CD14-positive monocyte (primary cell): Measurements from ENCODE around the gene DLGAP4. TPM values are rescaled to one million over a fixed set of nuclear protein-coding genes. Genes with fewer than 3 reads are reported as not detected.

Experiments
- DNase-seq, 3 donors: peaks; one replicate each; pipeline ENCODE4 v3.0.0-alpha.2; 2011 to 2022
- H2AFZ ChIP-seq: 2 replicates; pipeline ENCODE4 v1.6.0; 2012; ENCODE audit warnings: mild to moderate bottlenecking, low read depth, low read length, inconsistent platforms; ENCODE audit not compliant: insufficient read depth, poor library complexity, severe bottlenecking
- H3K27ac ChIP-seq, 2 donors: 1 replicate in 1 of 2; 2 replicates in 1 of 2; pipeline ENCODE4 v1.5.1; 2012 to 2013; ENCODE audit warnings: low read length in 2 of 2, control low read depth in 1 of 2, inconsistent platforms in 1 of 2, low read depth in 1 of 2, mild to moderate bottlenecking in 1 of 2
- H3K27me3 ChIP-seq, 2 donors: one replicate each; pipeline versions ENCODE4 v1.6.0 to v1.6.1; 2011 to 2013; ENCODE audit warnings: low read length in 2 of 2; ENCODE audit not compliant: control insufficient read depth in 2 of 2, insufficient read depth in 2 of 2
- H3K36me3 ChIP-seq, 2 donors: replicated peaks in 1 of 2; 1 replicate in 1 of 2; 2 replicates in 1 of 2; pipeline versions ENCODE4 v1.5.1 to v1.6.1; 2012 to 2013; ENCODE audit warnings: low read length in 2 of 2, control low read depth in 1 of 2, inconsistent platforms in 1 of 2, mild to moderate bottlenecking in 1 of 2; ENCODE audit not compliant: insufficient read depth in 2 of 2, control insufficient read depth in 1 of 2
- H3K4me1 ChIP-seq, 2 donors: 1 replicate in 1 of 2; 2 replicates in 1 of 2; pipeline versions ENCODE4 v1.5.1 to v1.6.1; 2012 to 2013; ENCODE audit warnings: low read length in 2 of 2, control low read depth in 1 of 2, inconsistent platforms in 1 of 2, mild to moderate bottlenecking in 1 of 2, moderate library complexity in 1 of 2; ENCODE audit not compliant: insufficient read depth in 2 of 2, control insufficient read depth in 1 of 2
- H3K4me2 ChIP-seq: replicated peaks from 2 replicates; pipeline ENCODE3; 2012; ENCODE audit warnings: low read length, moderate library complexity, mild to moderate bottlenecking; ENCODE audit not compliant: poor library complexity, severe bottlenecking; ENCODE audit errors: extremely low read depth
- H3K4me3 ChIP-seq, 3 experiments: fragments of 200-600 bp in 1 of 3; sonication (generic) in 1 of 3; replicated peaks in 1 of 3; 1 replicate in 2 of 3; 2 replicates in 1 of 3; pipeline ENCODE4 v1.5.1; 2011 to 2013; ENCODE audit warnings: low read length in 3 of 3, mild to moderate bottlenecking in 3 of 3, control low read depth in 2 of 3, low read depth in 2 of 3, inconsistent platforms in 1 of 3, moderate library complexity in 1 of 3
- H3K79me2 ChIP-seq: 2 replicates; pipeline ENCODE4 v1.6.0; 2012; ENCODE audit warnings: mild to moderate bottlenecking, control low read depth, inconsistent platforms, low read length, moderate library complexity; ENCODE audit not compliant: insufficient read depth
- H3K9ac ChIP-seq: 2 replicates; pipeline ENCODE4 v1.6.0; 2017; ENCODE audit warnings: low read length, mild to moderate bottlenecking; ENCODE audit not compliant: insufficient read depth, poor library complexity, severe bottlenecking
- H3K9me3 ChIP-seq, 2 donors: replicated peaks in 1 of 2; 1 replicate in 1 of 2; 2 replicates in 1 of 2; pipeline versions ENCODE4 v1.5.1 to v1.6.1; 2012 to 2013; ENCODE audit warnings: low read length in 2 of 2, control low read depth in 1 of 2; ENCODE audit not compliant: control insufficient read depth in 1 of 2, insufficient read depth in 1 of 2
- H4K20me1 ChIP-seq: 2 replicates; pipeline ENCODE4 v1.6.0; 2012; ENCODE audit warnings: mild to moderate bottlenecking, low read length, control low read depth, moderate library complexity; ENCODE audit not compliant: insufficient read depth
- H3K27ac Mint-ChIP-seq, 7 donors: one replicate each; pipeline ENCODE4 v1.8.0; 2020; ENCODE audit warnings: mild to moderate bottlenecking in 7 of 7, mixed read lengths in 7 of 7, moderate library complexity in 6 of 7, inconsistent platforms in 2 of 7
- H3K27me3 Mint-ChIP-seq, 3 donors: one replicate each; pipeline ENCODE4 v1.8.0; 2021 to 2022; ENCODE audit warnings: low read depth in 3 of 3, mild to moderate bottlenecking in 3 of 3, mixed read lengths in 3 of 3, moderate library complexity in 3 of 3, inconsistent platforms in 1 of 3
- H3K36me3 Mint-ChIP-seq, 2 donors: one replicate each; pipeline ENCODE4 v1.8.0; 2020; ENCODE audit warnings: mixed read lengths in 2 of 2, inconsistent platforms in 1 of 2, mild to moderate bottlenecking in 1 of 2
- H3K4me1 Mint-ChIP-seq: one replicate; pipeline ENCODE4 v1.8.0; 2020; ENCODE audit warnings: mild to moderate bottlenecking, mixed read lengths
- H3K4me3 Mint-ChIP-seq, 2 donors: one replicate each; pipeline ENCODE4 v1.8.0; 2020; ENCODE audit warnings: mild to moderate bottlenecking in 2 of 2, mixed read lengths in 2 of 2, moderate library complexity in 1 of 2
- H3K9me3 Mint-ChIP-seq, 7 donors: one replicate each; pipeline ENCODE4 v1.8.0; 2020 to 2022; ENCODE audit warnings: mixed read lengths in 7 of 7, mild to moderate bottlenecking in 6 of 7, moderate library complexity in 6 of 7, inconsistent platforms in 2 of 7
- CTCF ChIP-seq: fragments of 200-600 bp; IDR thresholded peaks from one replicate; pipeline ENCODE4 v1.8.0; 2022; ENCODE audit warnings: antibody characterized with exemption, mild to moderate bottlenecking
- WGBS: methylation state at CpG from one replicate; pipeline ENCODE4 v1.1.5; 2013; ENCODE audit warnings: missing lambda C conversion rate; ENCODE audit not compliant: insufficient coverage; 5-methylcytosine and 5-hydroxymethylcytosine counted together
- intact Hi-C, 2 donors: fragments of 100-400 bp; cut with micrococcal nuclease; formaldehyde crosslinking; loops; one replicate each; pipeline versions ENCODE4 v1.15.0 to v1.15.1; 2023
- polyA plus RNA-seq, 3 donors: library from polyadenylated mRNA; depleted of rRNA in 1 of 3; unstranded in 2 of 3; stranded (reverse) in 1 of 3; fragments of 300-500 nt in 2 of 3; fragments of >200 nt in 1 of 3; fragmentation: Illumina TruSeq in 2 of 3; gene quantifications; 1 replicate in 2 of 3; 2 replicates in 1 of 3; pipeline ENCODE4 v1.2.3, GENCODE V29; 2012 to 2021

The DLGAP4 gene
- polyA plus RNA-seq, 3 donors: 9.9 to 52.7 (median 17.6) TPM

GRCh38 chr20:36418711-36419110 is 112.6 kb downstream of the DLGAP4 start:
- H3K27ac Mint-ChIP-seq: no peak overlapping the region
- H3K27me3 Mint-ChIP-seq: peaks cover 0 to 24% (median 9%) of the 10 kb centered on the region in 3 donors
- no peaks in the 10 kb centered on the region for H3K4me1 Mint-ChIP-seq
- Histone ChIP-seq H3K4me2 (no peak overlapping the region), H2AFZ (no peak overlapping the region), H3K79me2 (no peaks in the 10 kb centered on the region), H3K27me3 (no peaks in the 10 kb centered on the region), H3K9me3 (peaks cover 5 to 8% of the 10 kb centered on the region in 2 donors), H4K20me1 (no peaks in the 10 kb centered on the region), H3K27ac (no peak overlapping the region), H3K4me3 (no peak overlapping the region), H3K4me1 (no peaks in the 10 kb centered on the region), H3K9ac (no peak overlapping the region), H3K36me3 (no peaks in the 10 kb centered on the region)
- H3K36me3 Mint-ChIP-seq: no peaks in the 10 kb centered on the region
- DNase-seq: no peak
- intact Hi-C loops: no loop called here
- 100% methylated on average over 2 of the region's 7 CpGs for WGBS
- TF ChIP-seq CTCF: no peak
- peaks cover 1 to 9% (median 5%) of the 10 kb centered on the region in 7 donors for H3K9me3 Mint-ChIP-seq
- H3K4me3 Mint-ChIP-seq: no peak overlapping the region

GRCh38 chr20:36421641-36422040 is 115.5 kb downstream of the DLGAP4 start:
- H3K36me3 Mint-ChIP-seq: no peaks in the 10 kb centered on the region
- H3K4me1 Mint-ChIP-seq: no peaks in the 10 kb centered on the region
- peaks cover 5 to 8% of the 10 kb centered on the region in 2 donors for H3K9me3 ChIP-seq
- peaks cover 1 to 9% (median 5%) of the 10 kb centered on the region in 7 donors for H3K9me3 Mint-ChIP-seq
- WGBS: 76% methylated on average over 9 of the region's 13 CpGs
- H3K4me3 Mint-ChIP-seq: no peak overlapping the region
- no peak overlapping the region for H3K27ac Mint-ChIP-seq
- no peak overlapping the region for H3K27ac ChIP-seq
- peaks cover 2 to 22% (median 10%) of the 10 kb centered on the region in 3 donors for H3K27me3 Mint-ChIP-seq
- no peak for TF ChIP-seq CTCF
- H3K79me2 ChIP-seq: no peaks in the 10 kb centered on the region
- H3K4me3 ChIP-seq: no peak overlapping the region
- H3K27me3 ChIP-seq: no peaks in the 10 kb centered on the region
- no peaks in the 10 kb centered on the region for H3K36me3 ChIP-seq
- no peaks in the 10 kb centered on the region for H4K20me1 ChIP-seq
- intact Hi-C loops: no loop called here
- H3K4me2 ChIP-seq: no peak overlapping the region
- no peak overlapping the region for H3K9ac ChIP-seq
- no peaks in the 10 kb centered on the region for H3K4me1 ChIP-seq
- no peak overlapping the region for H2AFZ ChIP-seq
- no peak for DNase-seq
